NCI-H146 treated with DMSO at 0.1 percent for 48 hours (cell line): ENCODE results near the gene NDUFB11.
A peak's percentile ranks its signal among the peaks of the same experiment; 100 is the strongest.

Source experiments
- DNase-seq: peaks from one replicate; lab custom pipeline; 2025; ENCODE audit not compliant: unreplicated experiment; lab: John Stamatoyannopoulos, UW

NDUFB11 gene

GRCh38 chrX:47144626-47145394 lies at the start of gene NDUFB11, which contains the start of gene RBM10:
Gene NDUFB11, minus strand, starts transcription at chrX:47144702. Its CDS starts 23 bp downstream, at chrX:47144679.
Gene RBM10, plus strand, starts transcription at chrX:47145221. Its CDS starts 2,261 bp downstream, at chrX:47147482.
- peak; percentile 86 for DNase-seq

GRCh38 chrX:47193475-47194193 lies 49.1 kb upstream of the NDUFB11 start, which contains the start of gene UBA1:
Gene UBA1, plus strand, starts transcription at chrX:47193829. Its CDS starts 4,974 bp downstream, at chrX:47198803.
- DNase-seq = peak; percentile 90

- no peak for DNase-seq
Observed at GRCh38 chrX:47191806-47192401, 47.4 kb upstream of the NDUFB11 start.

- peak; percentile 54 for DNase-seq
Observed at GRCh38 chrX:47191331-47191730, 46.8 kb upstream of the NDUFB11 start.

- peak; percentile 84 for DNase-seq
Observed at GRCh38 chrX:47190445-47191269, 46.2 kb upstream of the NDUFB11 start.

GRCh38 chrX:47189906-47190305 lies 45.4 kb upstream of the NDUFB11 start:
- no peak for DNase-seq

- DNase-seq = no peak
Observed at GRCh38 chrX:47187106-47187677, 42.7 kb upstream of the NDUFB11 start.

- DNase-seq = no peak
Observed at GRCh38 chrX:47186096-47186740, 41.7 kb upstream of the NDUFB11 start.

- DNase-seq = no peak
Observed at GRCh38 chrX:47185241-47185640, 40.7 kb upstream of the NDUFB11 start.

GRCh38 chrX:47184486-47184885 lies 40.0 kb upstream of the NDUFB11 start:
- no peak for DNase-seq

GRCh38 chrX:47182106-47182700 lies 37.7 kb upstream of the NDUFB11 start:
- no peak for DNase-seq

GRCh38 chrX:47181301-47181700 lies 36.8 kb upstream of the NDUFB11 start:
- DNase-seq = no peak

GRCh38 chrX:47180346-47180745 lies 35.8 kb upstream of the NDUFB11 start:
- no peak for DNase-seq

GRCh38 chrX:47179928-47180255 lies 35.4 kb upstream of the NDUFB11 start:
- no peak for DNase-seq

GRCh38 chrX:47179221-47179927 lies 34.9 kb upstream of the NDUFB11 start:
- DNase-seq = no peak

- no peak for DNase-seq
Observed at GRCh38 chrX:47178337-47178736, 33.8 kb upstream of the NDUFB11 start.

GRCh38 chrX:47177079-47177478 lies 32.6 kb upstream of the NDUFB11 start:
- DNase-seq = no peak

GRCh38 chrX:47176101-47176740 lies 31.7 kb upstream of the NDUFB11 start:
- DNase-seq = no peak

- DNase-seq = no peak
Observed at GRCh38 chrX:47175588-47175980, 31.1 kb upstream of the NDUFB11 start.
